Measurements from ENCODE around the gene FOSB. TPM values are rescaled to one million over a fixed set of nuclear protein-coding genes. Genes with fewer than 3 reads are reported as not detected.

The FOSB gene
- total RNA-seq, 1 experiment from 2014 or later: 1.9 TPM

DNA sequence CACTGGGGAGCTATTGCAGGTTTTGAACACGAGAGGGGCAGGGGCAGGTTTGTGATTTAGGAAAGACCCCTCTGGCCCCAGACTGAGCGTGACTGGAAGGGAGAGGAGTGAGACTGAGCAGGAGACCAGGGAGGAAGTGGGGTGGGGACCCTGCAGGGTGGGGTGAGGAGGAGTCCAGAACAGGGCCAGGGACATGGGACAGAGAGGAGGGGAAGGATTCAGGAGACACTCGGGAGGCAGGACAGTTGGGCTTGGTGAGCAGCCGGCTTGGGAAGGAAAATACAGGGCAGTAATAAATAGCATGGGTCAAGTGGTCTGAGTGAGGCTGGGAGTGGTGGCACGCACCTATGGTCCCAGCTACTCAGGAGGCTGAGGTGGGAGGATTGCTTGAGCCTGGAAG, 9.4 kb downstream of the FOSB start:
- H3K4me3 ChIP-seq (ENCODE audit: low read depth, low read length, poor library complexity, severe bottlenecking): no peak overlapping the region
- no TSS peak for BruUV-seq (replicated peaks)
- CTCF ChIA-PET: interaction anchor here (0.6 to 5.6 kb wide), 3 partner anchors 34 to 52 kb away, joined by 4 to 99 read pairs (median 13); no protein-coding TSS in a partner anchor
- POLR2A ChIA-PET (ENCODE audit: low non-redundant PET): no interaction called here
- TF ChIP-seq, protein P1, sequence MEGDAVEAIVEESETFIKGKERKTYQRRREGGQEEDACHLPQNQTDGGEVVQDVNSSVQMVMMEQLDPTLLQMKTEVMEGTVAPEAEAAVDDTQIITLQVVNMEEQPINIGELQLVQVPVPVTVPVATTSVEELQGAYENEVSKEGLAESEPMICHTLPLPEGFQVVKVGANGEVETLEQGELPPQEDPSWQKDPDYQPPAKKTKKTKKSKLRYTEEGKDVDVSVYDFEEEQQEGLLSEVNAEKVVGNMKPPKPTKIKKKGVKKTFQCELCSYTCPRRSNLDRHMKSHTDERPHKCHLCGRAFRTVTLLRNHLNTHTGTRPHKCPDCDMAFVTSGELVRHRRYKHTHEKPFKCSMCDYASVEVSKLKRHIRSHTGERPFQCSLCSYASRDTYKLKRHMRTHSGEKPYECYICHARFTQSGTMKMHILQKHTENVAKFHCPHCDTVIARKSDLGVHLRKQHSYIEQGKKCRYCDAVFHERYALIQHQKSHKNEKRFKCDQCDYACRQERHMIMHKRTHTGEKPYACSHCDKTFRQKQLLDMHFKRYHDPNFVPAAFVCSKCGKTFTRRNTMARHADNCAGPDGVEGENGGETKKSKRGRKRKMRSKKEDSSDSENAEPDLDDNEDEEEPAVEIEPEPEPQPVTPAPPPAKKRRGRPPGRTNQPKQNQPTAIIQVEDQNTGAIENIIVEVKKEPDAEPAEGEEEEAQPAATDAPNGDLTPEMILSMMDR (conservative IDR thresholded peaks at IDR 0.05; ENCODE audit: low read depth, low read length): no peak
- no peak for TF ChIP-seq EZH2 (IDR thresholded peaks at IDR 0.05; ENCODE audit: borderline replicate concordance, low read depth, low read length, poor library complexity, severe bottlenecking)
- no peak for DNase-seq (ENCODE audit: low spot score)
- H3K4me1 ChIP-seq (ENCODE audit: insufficient read depth, low read length, poor library complexity, severe bottlenecking): peaks cover 5% of the 10 kb centered on the region
- no peaks in the 10 kb centered on the region for H3K36me3 ChIP-seq (ENCODE audit: insufficient read depth, low read length, poor library complexity, severe bottlenecking)
- intact Hi-C loops (cut with micrococcal nuclease; ENCODE audit: unreplicated experiment): no loop called here
- no peaks in the 10 kb centered on the region for H3K9me3 ChIP-seq (ENCODE audit: low read depth, low read length, poor library complexity, severe bottlenecking)
- H3K27ac ChIP-seq (ENCODE audit: low read depth, low read length, poor library complexity, severe bottlenecking): no peak overlapping the region
- H3K27me3 ChIP-seq (replicated peaks; ENCODE audit: insufficient read depth, low read depth, low read length, poor library complexity): no peaks in the 10 kb centered on the region

- DNase-seq (ENCODE audit: low spot score): peak; percentile 74
- POLR2A ChIA-PET (ENCODE audit: low non-redundant PET): no interaction called here
Observed at GRCh38 chr19:45477713-45478453, 10.1 kb downstream of the FOSB start.

GRCh38 chr19:45478454-45479238, 10.8 kb downstream of the FOSB start:
- no peak for TF ChIP-seq EZH2 (IDR thresholded peaks at IDR 0.05; ENCODE audit: borderline replicate concordance, low read depth, low read length, poor library complexity, severe bottlenecking)
- TF ChIP-seq, protein P1 (conservative IDR thresholded peaks at IDR 0.05; ENCODE audit: low read depth, low read length): peak; percentile 96
- peak; percentile 95 for DNase-seq (ENCODE audit: low spot score)
- CTCF ChIA-PET: interaction anchor here (0.5 to 5.6 kb wide), 22 partner anchors 8 to 301 kb away, joined by 3 to 99 read pairs (median 4); partner anchors contain the start of genes BLOC1S3, FOSB, QPCTL and TRAPPC6A
- TSS peak; percentile 100 for BruUV-seq (replicated peaks)
- peaks cover 5% of the 10 kb centered on the region for H3K4me1 ChIP-seq (ENCODE audit: insufficient read depth, low read length, poor library complexity, severe bottlenecking)
- no peaks in the 10 kb centered on the region for H3K36me3 ChIP-seq (ENCODE audit: insufficient read depth, low read length, poor library complexity, severe bottlenecking)
- no peaks in the 10 kb centered on the region for H3K27me3 ChIP-seq (replicated peaks; ENCODE audit: insufficient read depth, low read depth, low read length, poor library complexity)
- H3K27ac ChIP-seq (ENCODE audit: low read depth, low read length, poor library complexity, severe bottlenecking): peak overlapping the region; percentile 95
- POLR2A ChIA-PET (ENCODE audit: low non-redundant PET): no interaction called here
- H3K9me3 ChIP-seq (ENCODE audit: low read depth, low read length, poor library complexity, severe bottlenecking): no peaks in the 10 kb centered on the region
- intact Hi-C loops (cut with micrococcal nuclease; ENCODE audit: unreplicated experiment): loop anchor here (1.0 kb wide), 2 partner anchors 39 to 51 kb away; no protein-coding TSS in a partner anchor
- H3K4me3 ChIP-seq (ENCODE audit: low read depth, low read length, poor library complexity, severe bottlenecking): peak overlapping the region; percentile 51

More at GRCh38 chr19:45477713-45478453, 10.1 kb downstream of the FOSB start:
- H3K36me3 ChIP-seq (ENCODE audit: insufficient read depth, low read length, poor library complexity, severe bottlenecking): no peaks in the 10 kb centered on the region
- no peaks in the 10 kb centered on the region for H3K9me3 ChIP-seq (ENCODE audit: low read depth, low read length, poor library complexity, severe bottlenecking)
- H3K27ac ChIP-seq (ENCODE audit: low read depth, low read length, poor library complexity, severe bottlenecking): peak overlapping the region; percentile 95
- intact Hi-C loops (cut with micrococcal nuclease; ENCODE audit: unreplicated experiment): loop anchor here (1.0 kb wide), 1 partner anchor 39 kb away; no protein-coding TSS in a partner anchor
- no peaks in the 10 kb centered on the region for H3K27me3 ChIP-seq (replicated peaks; ENCODE audit: insufficient read depth, low read depth, low read length, poor library complexity)
- no TSS peak for BruUV-seq (replicated peaks)
- TF ChIP-seq EZH2 (IDR thresholded peaks at IDR 0.05; ENCODE audit: borderline replicate concordance, low read depth, low read length, poor library complexity, severe bottlenecking): no peak
- TF ChIP-seq, protein P1 (conservative IDR thresholded peaks at IDR 0.05; ENCODE audit: low read depth, low read length): no peak
- H3K4me1 ChIP-seq (ENCODE audit: insufficient read depth, low read length, poor library complexity, severe bottlenecking): peaks cover 5% of the 10 kb centered on the region
- CTCF ChIA-PET: interaction anchor here (0.6 to 5.6 kb wide), 11 partner anchors 9 to 300 kb away, joined by 3 to 99 read pairs (median 4); partner anchors contain the start of genes BLOC1S3, FOSB and TRAPPC6A
- H3K4me3 ChIP-seq (ENCODE audit: low read depth, low read length, poor library complexity, severe bottlenecking): peak overlapping the region; percentile 51

Measured in A673 (cell line).